OCI-M2 (cell line): ENCODE measurements around the gene PNCK.

Experiments used
- DNase-seq: peaks from one replicate; lab custom pipeline; 2025; ENCODE audit not compliant: unreplicated experiment; lab: John Stamatoyannopoulos, UW

PNCK gene

GRCh38 chrX:153628665-153629064 is 44.9 kb downstream of the PNCK start:
- no peak for DNase-seq

DNA sequence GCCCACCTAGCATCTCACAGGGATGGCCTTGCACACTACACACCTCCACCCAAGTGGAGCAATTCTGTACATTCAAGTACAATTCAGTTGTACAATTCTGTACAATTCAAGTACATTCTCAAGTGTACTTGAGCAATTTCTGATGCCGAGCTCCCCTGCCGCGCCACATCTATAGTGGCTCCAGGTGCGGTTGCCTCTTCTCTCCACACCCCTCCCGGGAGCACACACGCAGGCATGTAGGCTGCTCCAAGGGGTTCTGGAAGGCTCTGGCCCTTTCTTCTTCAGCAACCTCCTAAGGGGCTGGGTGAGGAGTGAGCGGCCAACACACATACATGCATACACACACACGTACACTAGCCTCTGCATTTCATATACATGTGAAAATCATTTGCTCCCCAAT is 45.5 kb downstream of the PNCK start:
- DNase-seq: no peak

DNA sequence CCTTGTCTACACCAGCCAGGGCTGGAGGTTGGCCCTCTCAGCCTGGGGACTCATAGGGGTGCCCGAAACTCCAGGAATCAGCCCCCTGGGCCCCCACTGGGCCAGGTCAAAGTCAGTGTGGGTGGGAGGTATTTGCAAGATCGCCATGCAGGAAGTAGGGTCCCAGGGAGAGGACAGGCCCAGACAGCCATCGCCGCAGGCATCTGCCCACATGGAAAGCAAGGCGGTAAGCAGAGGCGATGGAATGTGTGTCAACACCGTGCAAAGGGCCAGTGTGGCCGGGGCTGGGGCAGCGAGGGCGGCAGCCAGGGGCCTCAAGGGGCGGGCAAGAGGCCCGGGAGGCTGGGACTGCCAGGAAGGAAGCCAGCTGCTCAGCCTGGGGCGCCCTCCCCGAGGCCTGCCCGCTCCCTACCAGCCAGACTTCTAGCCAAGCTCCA is 45.9 kb downstream of the PNCK start:
- DNase-seq: no peak

DNA sequence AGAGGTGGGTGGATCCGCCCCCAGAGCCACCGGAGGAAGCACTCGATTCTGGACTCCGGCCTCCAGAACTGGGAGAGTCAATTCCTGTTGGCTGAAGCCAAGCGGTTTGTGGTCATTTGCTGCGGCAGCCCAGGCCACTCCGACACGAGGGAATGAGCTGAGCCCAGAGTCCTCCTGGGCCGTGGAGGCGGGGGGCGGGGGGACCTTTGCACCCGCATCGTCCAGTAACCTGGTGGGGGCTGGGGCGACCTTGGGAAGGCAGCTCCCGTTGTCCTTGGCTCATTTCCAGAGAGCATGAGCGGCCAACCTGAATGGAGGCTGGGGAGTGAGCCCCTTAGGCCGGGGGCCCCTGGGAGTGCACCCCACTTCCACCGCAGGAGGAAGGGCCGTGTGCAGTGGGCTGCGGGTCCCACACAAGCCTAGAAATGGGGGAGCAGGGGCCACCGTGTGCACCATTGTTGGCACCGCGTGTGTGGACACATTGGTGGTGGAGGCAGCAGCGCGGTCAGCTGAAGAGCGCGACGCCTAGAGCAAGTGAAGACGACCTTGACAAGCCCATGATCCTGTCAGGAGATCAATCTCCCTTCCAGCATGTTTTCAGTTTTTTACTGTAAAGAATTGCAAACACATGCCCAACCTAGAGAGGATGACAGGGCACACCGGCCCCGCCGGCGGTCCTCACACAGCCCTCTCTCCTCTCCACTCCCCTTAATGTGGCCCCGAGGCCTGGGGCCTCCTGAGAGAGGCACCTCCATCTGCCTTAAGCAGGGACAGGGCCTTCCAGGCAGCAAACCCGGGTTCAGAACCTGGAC is 46.5 kb downstream of the PNCK start:
- DNase-seq: no peak

DNA sequence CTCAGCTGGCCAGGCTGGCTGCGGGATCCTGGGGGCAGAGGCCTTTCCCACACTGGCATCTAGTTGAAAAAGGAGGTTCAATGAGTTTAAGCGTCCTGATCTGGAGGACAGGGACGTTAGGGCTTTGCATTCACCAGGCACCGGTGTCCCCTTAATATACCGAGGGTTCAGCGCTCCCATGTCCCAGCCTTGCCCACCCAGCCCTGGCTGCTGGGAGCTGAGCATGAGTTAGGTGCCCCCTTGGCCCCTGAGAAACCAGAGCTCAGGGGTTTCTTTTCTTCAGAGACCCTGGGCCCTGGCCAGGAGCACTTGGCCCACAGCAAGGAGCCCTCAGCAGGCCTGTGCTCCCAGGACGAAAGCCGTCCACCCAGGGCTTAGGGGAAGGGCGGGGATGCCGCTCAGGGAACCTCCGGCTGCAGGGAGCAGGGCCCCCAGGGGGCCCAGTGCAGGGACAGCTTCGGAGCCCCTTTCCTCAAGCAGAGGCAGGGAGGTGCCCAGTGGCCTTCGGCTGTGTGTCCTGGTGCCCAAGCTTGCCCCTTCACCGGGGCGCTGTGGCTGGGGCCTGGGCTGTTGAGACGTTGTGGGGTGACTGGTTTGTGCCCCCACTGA is 47.5 kb downstream of the PNCK start:
- no peak for DNase-seq

DNA sequence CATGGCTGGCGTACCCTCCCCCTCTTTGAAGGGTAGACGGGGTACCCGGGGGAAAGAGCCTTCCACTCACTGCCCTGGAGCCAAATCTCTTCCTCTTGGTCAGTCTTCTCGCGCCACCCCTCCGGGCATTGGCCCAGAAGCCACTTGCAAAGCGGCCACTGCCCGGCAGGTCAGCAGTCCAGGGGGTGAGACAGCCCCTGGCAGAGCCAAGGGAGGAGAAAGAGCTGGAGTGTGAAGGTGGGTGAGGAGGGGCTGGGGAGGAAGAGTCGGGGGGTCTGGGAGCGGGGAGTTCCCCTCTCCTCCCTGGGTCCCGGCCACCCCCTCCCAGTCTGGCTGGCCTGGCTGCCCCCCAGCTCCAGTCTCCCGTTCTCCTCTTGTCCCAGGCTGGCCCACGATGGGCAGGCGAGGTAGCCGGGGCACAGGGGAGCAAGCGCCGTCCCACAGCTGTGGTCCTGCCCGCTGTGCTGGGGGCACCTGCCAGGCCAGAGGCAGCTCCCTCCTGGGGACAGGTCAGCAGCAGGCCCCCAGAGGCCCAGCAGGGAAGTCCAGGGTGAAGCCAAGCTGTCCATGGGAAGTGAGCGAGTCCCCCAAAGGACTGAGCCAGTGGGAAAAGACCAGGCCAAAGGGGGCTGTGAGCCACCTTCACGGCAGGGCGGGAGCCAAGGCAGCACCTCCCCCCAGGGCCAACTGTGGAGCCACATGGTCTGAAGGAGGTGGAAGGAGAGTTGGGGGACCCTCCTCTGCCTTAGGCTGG is 48.2 kb downstream of the PNCK start:
- no peak for DNase-seq

- DNase-seq: no peak
Observed at GRCh38 chrX:153624196-153625091, 49.2 kb downstream of the PNCK start.

- no peak for DNase-seq
Observed at GRCh38 chrX:153623310-153624029, 50.1 kb downstream of the PNCK start.

- no peak for DNase-seq
Observed at GRCh38 chrX:153622661-153623309, 50.8 kb downstream of the PNCK start.

- DNase-seq: no peak
Observed at GRCh38 chrX:153621949-153622598, 51.5 kb downstream of the PNCK start.

- no peak for DNase-seq
Observed at GRCh38 chrX:153620576-153620975, 53.0 kb downstream of the PNCK start.
